H1 (cell line): ENCODE measurements around the gene ARRDC2. TPM values are rescaled to one million over a fixed set of nuclear protein-coding genes. Genes with fewer than 3 reads are reported as not detected.

Experiments
- CTCF ChIA-PET: fragments of 300-600 bp; sonication (Branson Sonifier 250); formaldehyde crosslinking; loops from one replicate; lab custom pipeline; 2021; ENCODE audit not compliant: partially characterized antibody; lab: Charles Lee
- POLR2A ChIA-PET: fragments of 300-600 bp; sonication (Branson Sonifier 250); formaldehyde crosslinking; loops from one replicate; lab custom pipeline; 2021; ENCODE audit warnings: inconsistent platforms; ENCODE audit not compliant: partially characterized antibody; lab: Charles Lee
- DNase-seq, 2 experiments: peaks; one replicate each; pipeline versions ENCODE4 v3.0.0 to v3.0.0-alpha.2; 2010 to 2022; ENCODE audit warnings: low spot score in 2 of 2, low read depth in 1 of 2, mixed read lengths in 1 of 2
- FAIRE-seq: peaks from 2 replicates; lab custom pipeline; 2011; peaks lifted over from hg19 to GRCh38; lab: Jason Lieb, UNC
- H2AFZ ChIP-seq: 2 replicates; pipeline ENCODE4 v1.8.1; 2012; ENCODE audit warnings: low read length, inconsistent platforms
- H2AK5ac ChIP-seq: 2 replicates; pipeline ENCODE4 v1.6.1; 2013; ENCODE audit warnings: low read depth, low read length
- H2BK120ac ChIP-seq: replicated peaks from 2 replicates; pipeline ENCODE3; 2013; ENCODE audit warnings: low read depth, low read length, inconsistent platforms
- H2BK12ac ChIP-seq: 2 replicates; pipeline ENCODE4 v1.6.1; 2013; ENCODE audit warnings: low read depth, low read length
- H2BK15ac ChIP-seq: 2 replicates; pipeline ENCODE4 v1.6.1; 2013; ENCODE audit warnings: low read length
- H2BK20ac ChIP-seq: 2 replicates; pipeline ENCODE4 v1.6.1; 2013; ENCODE audit warnings: low read length
- H2BK5ac ChIP-seq: 2 replicates; pipeline ENCODE4 v1.6.1; 2013; ENCODE audit warnings: low read depth, low read length
- H3K14ac ChIP-seq: 2 replicates; pipeline ENCODE4 v1.6.1; 2013; ENCODE audit warnings: inconsistent platforms; ENCODE audit not compliant: insufficient read length
- H3K18ac ChIP-seq: 2 replicates; pipeline ENCODE4 v1.6.1; 2013; ENCODE audit warnings: low read length; ENCODE audit errors: extremely low read depth
- H3K23ac ChIP-seq: 2 replicates; pipeline ENCODE4 v1.6.1; 2013; ENCODE audit warnings: inconsistent platforms; ENCODE audit not compliant: insufficient read length
- H3K23me2 ChIP-seq: 2 replicates; pipeline ENCODE4 v1.6.1; 2013; ENCODE audit warnings: low read depth, low read length
- H3K27ac ChIP-seq: 2 replicates; pipeline ENCODE4 v1.6.1; 2011; ENCODE audit warnings: low read depth, low read length, inconsistent platforms
- H3K27me3 ChIP-seq, 4 experiments: replicated peaks in 1 of 4; 1 replicate in 1 of 4; 2 replicates in 3 of 4; pipeline versions ENCODE4 v1.6.1 to v1.8.1; 2011 to 2013; ENCODE audit warnings: low read length in 3 of 4, mild to moderate bottlenecking in 3 of 4, inconsistent platforms in 2 of 4, mixed read lengths in 2 of 4, moderate library complexity in 1 of 4; ENCODE audit not compliant: control insufficient read depth in 3 of 4, insufficient read depth in 3 of 4; ENCODE audit errors: extremely low read depth in 1 of 4
- H3K36me3 ChIP-seq, 4 experiments: 2 replicates each; pipeline versions ENCODE4 v1.6.1 to v1.8.1; 2011 to 2013; ENCODE audit warnings: mild to moderate bottlenecking in 4 of 4, low read length in 3 of 4, moderate library complexity in 2 of 4, control low read depth in 1 of 4, inconsistent platforms in 1 of 4; ENCODE audit not compliant: insufficient read depth in 4 of 4, control insufficient read depth in 2 of 4
- H3K4ac ChIP-seq: replicated peaks from 2 replicates; pipeline ENCODE3; 2013; ENCODE audit warnings: low read length, low read depth, mixed read lengths, inconsistent platforms; ENCODE audit not compliant: insufficient read length
- H3K4me1 ChIP-seq, 4 experiments: replicated peaks in 1 of 4; 1 replicate in 1 of 4; 2 replicates in 3 of 4; pipeline versions ENCODE4 v1.6.1 to v1.8.1; 2011 to 2013; ENCODE audit warnings: low read length in 3 of 4, inconsistent platforms in 2 of 4, mixed read lengths in 1 of 4; ENCODE audit not compliant: insufficient read depth in 4 of 4, control insufficient read depth in 3 of 4
- H3K4me2 ChIP-seq, 2 experiments: 2 replicates each; pipeline versions ENCODE4 v1.6.1 to v1.8.1; 2011 to 2013; ENCODE audit warnings: low read depth in 2 of 2, low read length in 2 of 2, control low read depth in 1 of 2, inconsistent platforms in 1 of 2, mild to moderate bottlenecking in 1 of 2; ENCODE audit not compliant: insufficient read depth in 1 of 2
- H3K4me3 ChIP-seq, 4 experiments: fragments of 200-600, 300-600 bp in 1 of 4; sonication (generic), shearing (Covaris generic), sonication (Bioruptor Twin) in 1 of 4; 2 replicates each; pipeline versions ENCODE4 v1.5.1 to v1.8.1; 2011 to 2016; ENCODE audit warnings: low read length in 4 of 4, low read depth in 3 of 4, control low read depth in 2 of 4, inconsistent platforms in 2 of 4, mild to moderate bottlenecking in 2 of 4, mixed read lengths in 1 of 4, moderate library complexity in 1 of 4; ENCODE audit not compliant: insufficient read depth in 2 of 4; ENCODE audit errors: extremely low read depth in 1 of 4
- H3K56ac ChIP-seq: replicated peaks from 2 replicates; pipeline ENCODE3; 2013; ENCODE audit warnings: low read depth, mild to moderate bottlenecking, mixed read lengths, low read length, inconsistent platforms; ENCODE audit not compliant: insufficient read length
- H3K79me1 ChIP-seq: 2 replicates; pipeline ENCODE4 v1.6.1; 2013; ENCODE audit warnings: low read depth, low read length, control low read depth
- H3K79me2 ChIP-seq, 2 experiments: 2 replicates each; pipeline versions ENCODE4 v1.6.1 to v1.8.1; 2012 to 2013; ENCODE audit warnings: low read length in 2 of 2, mild to moderate bottlenecking in 2 of 2, inconsistent platforms in 1 of 2; ENCODE audit not compliant: insufficient read depth in 2 of 2, control insufficient read depth in 1 of 2
- H3K9ac ChIP-seq, 4 experiments: replicated peaks in 1 of 4; 1 replicate in 1 of 4; 2 replicates in 3 of 4; pipeline versions ENCODE4 v1.6.1 to v1.8.1; 2011 to 2013; ENCODE audit warnings: low read depth in 3 of 4, low read length in 3 of 4, control low read depth in 2 of 4, mild to moderate bottlenecking in 2 of 4, moderate library complexity in 2 of 4, inconsistent platforms in 1 of 4; ENCODE audit errors: extremely low read depth in 1 of 4
- H3K9me3 ChIP-seq, 2 experiments: 2 replicates each; pipeline versions ENCODE4 v1.6.1 to v1.8.1; 2012 to 2013; ENCODE audit warnings: mild to moderate bottlenecking in 2 of 2, moderate library complexity in 2 of 2, control low read depth in 1 of 2, inconsistent platforms in 1 of 2, low read depth in 1 of 2, low read length in 1 of 2, mixed read lengths in 1 of 2; ENCODE audit not compliant: insufficient read depth in 2 of 2
- H4K20me1 ChIP-seq, 2 experiments: replicated peaks in 1 of 2; 2 replicates each; pipeline versions ENCODE3 to v1.8.1; 2011 to 2013; ENCODE audit warnings: inconsistent platforms in 2 of 2, low read length in 2 of 2, mild to moderate bottlenecking in 1 of 2; ENCODE audit not compliant: insufficient read depth in 2 of 2, control insufficient read depth in 1 of 2
- H4K5ac ChIP-seq: 2 replicates; pipeline ENCODE4 v1.6.1; 2013; ENCODE audit warnings: low read length, low read depth, mixed read lengths, inconsistent platforms; ENCODE audit not compliant: insufficient read length
- H4K8ac ChIP-seq: 2 replicates; pipeline ENCODE4 v1.8.0; 2013; ENCODE audit warnings: mild to moderate bottlenecking, moderate library complexity, low read length, inconsistent platforms; ENCODE audit not compliant: insufficient read depth; ENCODE audit errors: extremely low read depth
- H4K91ac ChIP-seq: replicated peaks from 2 replicates; pipeline ENCODE3; 2013; ENCODE audit warnings: low read length, mixed read lengths, inconsistent platforms; ENCODE audit not compliant: insufficient read length
- CREB1 ChIP-seq: IDR thresholded peaks from 2 replicates; pipeline ENCODE4 v1.6.1; 2012; ENCODE audit warnings: inconsistent platforms
- EP300 ChIP-seq, 2 experiments: IDR thresholded peaks; 1 replicate in 1 of 2; 2 replicates in 1 of 2; pipeline ENCODE4 v1.6.1; 2011 to 2012; ENCODE audit warnings: low read depth in 2 of 2, low read length in 2 of 2, mild to moderate bottlenecking in 2 of 2, borderline replicate concordance in 1 of 2, inconsistent platforms in 1 of 2, moderate library complexity in 1 of 2
- EZH2 ChIP-seq: fragments of 200-600 bp; sonication (generic); IDR thresholded peaks from 2 replicates; pipeline ENCODE4 v1.7.1; 2012; ENCODE audit warnings: low read depth, mild to moderate bottlenecking, moderate library complexity, low read length, inconsistent platforms; ENCODE audit not compliant: severe bottlenecking
- KDM1A ChIP-seq: fragments of 200-600, 300-600 bp; sonication (generic); IDR thresholded peaks from 2 replicates; pipeline ENCODE4 v1.7.1; 2016; ENCODE audit warnings: mild to moderate bottlenecking, low read length, borderline replicate concordance
- NRF1 ChIP-seq: IDR thresholded peaks from 2 replicates; pipeline ENCODE4 v1.6.1; 2011; ENCODE audit warnings: mild to moderate bottlenecking, low read depth, low read length, improper control_type of control experiment
- SIN3A ChIP-seq, 2 experiments: IDR thresholded peaks in 1 of 2; conservative IDR thresholded peaks in 1 of 2; 2 replicates each; pipeline ENCODE4 v1.6.1; 2011 to 2012; ENCODE audit warnings: low read length in 2 of 2, improper control_type of control experiment in 1 of 2, low read depth in 1 of 2, mild to moderate bottlenecking in 1 of 2
- TEAD4 ChIP-seq: IDR thresholded peaks from 2 replicates; pipeline ENCODE4 v1.6.1; 2012; ENCODE audit warnings: low read depth, low read length, inconsistent platforms, mixed read lengths
- WGBS, 2 experiments: shearing (Covaris generic) in 1 of 2; methylation state at CpG; one replicate each; pipeline versions ENCODE4 v1.1.6 to v1.1.7; 2013 to 2015; ENCODE audit warnings: low lambda C conversion rate in 2 of 2, mixed read lengths in 2 of 2, inconsistent platforms in 1 of 2, low coverage in 1 of 2, missing lambda C conversion rate in 1 of 2; ENCODE audit not compliant: insufficient replicate concordance in 2 of 2, insufficient coverage in 1 of 2, insufficient read length in 1 of 2; ENCODE audit errors: extremely low coverage in 1 of 2, missing lambda C conversion rate in 1 of 2; 5-methylcytosine and 5-hydroxymethylcytosine counted together
- polyA plus RNA-seq, 7 experiments: library from polyadenylated mRNA; depleted of rRNA in 3 of 7; stranded (reverse) in 5 of 7; unstranded in 2 of 7; fragments of >200 nt in 5 of 7; fragments of 200-250 nt in 2 of 7; gene quantifications; 1 replicate in 5 of 7; 2 replicates in 1 of 7; 4 replicates in 1 of 7; pipeline versions ENCODE4 v1.2.1 to v1.2.3, GENCODE V29; 2011 to 2013; ENCODE audit warnings: missing spikeins in 2 of 7, mixed read lengths in 2 of 7
- total RNA-seq: library from RNA; stranded (reverse); fragmentation: NEBNext Ultra II Directional; extraction: Animal tissue kit (Norgen Biotek cat#: 25700); gene quantifications from 2 replicates; pipeline ENCODE4 v1.2.1, GENCODE V29; 2021

Gene ARRDC2
- total and polyA plus RNA-seq, 2 of the 8 experiments (the other 6 are each of a cell fraction or from before 2014, with no cell fraction given): 5.4 to 6.9 TPM

- H3K27ac ChIP-seq: no peak overlapping the region
- no peak for DNase-seq
- H4K91ac ChIP-seq: no peak overlapping the region
- no peak overlapping the region for H2BK5ac ChIP-seq
- no peak overlapping the region for H3K14ac ChIP-seq
- FAIRE-seq: no peak
- no peak overlapping the region for H2AFZ ChIP-seq
- no peak overlapping the region for H3K23ac ChIP-seq
- no peak overlapping the region for H4K8ac ChIP-seq
- H2BK20ac ChIP-seq: no peak overlapping the region
- H3K18ac ChIP-seq: no peak overlapping the region
- H3K79me2 ChIP-seq: no peaks in the 10 kb centered on the region
- H3K27me3 ChIP-seq: peaks cover 3 to 25% (median 20%) of the 10 kb centered on the region in 4 experiments
- peak; percentile 75 for TF ChIP-seq KDM1A
- TF ChIP-seq TEAD4: no peak
- TF ChIP-seq EP300 (IDR thresholded peaks at IDR 0.05; ENCODE audit: borderline replicate concordance in 1 of 2, low read depth in 2 of 2, low read length in 2 of 2): no peak
- no peak for TF ChIP-seq SIN3A (conservative IDR thresholded peaks at IDR 0.05 in 1 of 2, IDR thresholded peaks at IDR 0.05 in 1 of 2; ENCODE audit: low read depth in 1 of 2, low read length in 2 of 2)
- no peak for TF ChIP-seq NRF1
- no peak for TF ChIP-seq CREB1
- no peak for TF ChIP-seq EZH2
- no peak overlapping the region for H3K4ac ChIP-seq
- no peaks in the 10 kb centered on the region for H3K36me3 ChIP-seq
- H3K4me2 ChIP-seq: no peak overlapping the region; a peak in 1 of 4 replicates
- WGBS, 2 experiments: 93% methylated on average over 19 of the region's 27 CpGs; no CpG with 5 or more reads in 1 of the 2 experiments
- H3K56ac ChIP-seq: no peak overlapping the region
- peaks cover 0 to 2% of the 10 kb centered on the region in 2 experiments for H4K20me1 ChIP-seq
- H2BK15ac ChIP-seq: no peak overlapping the region
- CTCF ChIA-PET: interaction anchor here (0.6 to 12.4 kb wide), 6 partner anchors 53 to 130 kb away, joined by 3 to 271 read pairs (median 6); partner anchors contain the start of gene SLC5A5
- no peak overlapping the region for H2BK120ac ChIP-seq
- no peak overlapping the region for H3K4me3 ChIP-seq
- H4K5ac ChIP-seq: no peak overlapping the region
- POLR2A ChIA-PET: interaction anchor here (1.2 to 2.2 kb wide), 2 partner anchors 64 to 70 kb away, joined by 3 to 6 read pairs; partner anchors contain the start of gene CCDC124
- H3K9me3 ChIP-seq: peaks cover 0 to 3% of the 10 kb centered on the region in 2 experiments; a peak in 1 of 4 replicates
- H3K23me2 ChIP-seq: peaks cover 9% of the 10 kb centered on the region; the same call in 1 of the 2 replicates
- no peak overlapping the region for H2AK5ac ChIP-seq
- H3K9ac ChIP-seq: no peak overlapping the region
- H3K79me1 ChIP-seq: no peaks in the 10 kb centered on the region
- no peak overlapping the region for H2BK12ac ChIP-seq
- H3K4me1 ChIP-seq: peaks cover 0 to 3% (median 3%) of the 10 kb centered on the region in 4 experiments; a peak in 5 of 7 replicates
Measured at GRCh38 chr19:18002347-18002850, 5.6 kb upstream of the ARRDC2 start.
